HepG2 (cell line): ENCODE results near the gene PLOD3. TPM values are rescaled to one million over a fixed set of nuclear protein-coding genes. Genes with fewer than 3 reads are reported as not detected.

Experiments
- ATAC-seq: fragments of 200-7000 bp; cut with Tn5 transposase; 3 replicates; pipeline ENCODE4 v1.9.1; 2020; ENCODE audit warnings: mild to moderate bottlenecking, moderate library complexity
- BruUV-seq: library from RNA; stranded (reverse); fragments of 400-500 nt; replicated peaks from 2 replicates; lab custom pipeline; 2021; lab: Mats Ljungman, UMichigan
- CTCF ChIA-PET: fragments of 300-600 bp; formaldehyde crosslinking; extraction: SDS; loops from one replicate; lab custom pipeline; 2021; ENCODE audit warnings: low total read pairs, inconsistent platforms, low intra/inter-chr PET ratio; lab: Yijun Ruan, JAX
- POLR2A ChIA-PET: fragments of 350-600 bp; sonication (Branson Sonifier 250); formaldehyde crosslinking; loops from one replicate; lab custom pipeline; 2020; ENCODE audit warnings: antibody characterized with exemption, inconsistent platforms; lab: Yijun Ruan, JAX
- DNase-seq: peaks from one replicate; pipeline ENCODE4 v3.0.0-alpha.2; 2015; ENCODE audit warnings: low spot score
- FAIRE-seq: peaks from 3 replicates; lab custom pipeline; 2011; peaks lifted over from hg19 to GRCh38; lab: Jason Lieb, UNC
- H2AFZ ChIP-seq: one replicate; pipeline ENCODE4 v1.6.1; 2011; ENCODE audit warnings: low read length, inconsistent platforms
- H3K27ac ChIP-seq: fragments of 300-600 bp; 3 replicates; pipeline ENCODE4 v1.8.0; 2011; ENCODE audit warnings: mixed run types, mild to moderate bottlenecking, mixed read lengths, low read length, inconsistent platforms; ENCODE audit not compliant: insufficient read depth; ENCODE audit errors: extremely low read length
- H3K27me3 ChIP-seq, 2 experiments: fragments of 200-600 bp in 1 of 2; 2 replicates in 1 of 2; 3 replicates in 1 of 2; pipeline versions ENCODE4 v1.6.0 to v1.8.0; 2011; ENCODE audit warnings: low read length in 2 of 2, mild to moderate bottlenecking in 2 of 2, moderate library complexity in 2 of 2, inconsistent platforms in 1 of 2; ENCODE audit not compliant: insufficient read depth in 2 of 2, control insufficient read depth in 1 of 2
- H3K36me3 ChIP-seq, 2 experiments: fragments of 200-600 bp in 1 of 2; replicated peaks in 1 of 2; 2 replicates in 1 of 2; 3 replicates in 1 of 2; pipeline versions ENCODE4 v1.5.1 to v1.8.0; 2011; ENCODE audit warnings: low read length in 2 of 2, inconsistent platforms in 1 of 2; ENCODE audit not compliant: insufficient read depth in 2 of 2, control insufficient read depth in 1 of 2
- H3K4me1 ChIP-seq: 2 replicates; pipeline ENCODE4 v1.5.1; 2012; ENCODE audit warnings: low read length, inconsistent platforms; ENCODE audit not compliant: insufficient read depth
- H3K4me2 ChIP-seq: 2 replicates; pipeline ENCODE4 v1.6.0; 2011; ENCODE audit warnings: low read depth, low read length, inconsistent platforms
- H3K4me3 ChIP-seq, 3 experiments: fragments of 200-600 bp in 1 of 3; sonication (generic), shearing (Covaris generic) in 1 of 3; replicated peaks in 1 of 3; 2 replicates each; pipeline ENCODE4 v1.5.1; 2011 to 2016; ENCODE audit warnings: low read length in 3 of 3, inconsistent platforms in 2 of 3, low read depth in 2 of 3, mild to moderate bottlenecking in 2 of 3, control low read depth in 1 of 3, mixed read lengths in 1 of 3; ENCODE audit not compliant: insufficient read depth in 1 of 3
- H3K79me2 ChIP-seq: one replicate; pipeline ENCODE4 v1.6.1; 2011; ENCODE audit warnings: low read length, inconsistent platforms; ENCODE audit not compliant: insufficient read depth
- H3K9ac ChIP-seq: 2 replicates; pipeline ENCODE4 v1.6.0; 2011; ENCODE audit warnings: mild to moderate bottlenecking, low read depth, low read length, inconsistent platforms; ENCODE audit not compliant: insufficient read depth
- H3K9me3 ChIP-seq: 2 replicates; pipeline ENCODE4 v1.5.1; 2012; ENCODE audit warnings: mild to moderate bottlenecking, low read length
- H4K20me1 ChIP-seq: 2 replicates; pipeline ENCODE4 v1.6.0; 2011; ENCODE audit warnings: inconsistent platforms, mild to moderate bottlenecking, low read length, moderate library complexity; ENCODE audit not compliant: insufficient read depth
- FLYWCH1 ChIP-seq: sonication (generic); formaldehyde crosslinking; IDR thresholded peaks from 2 replicates; pipeline ENCODE4 v1.8.1; 2023; ENCODE audit warnings: mild to moderate bottlenecking, missing genetic modification reagents
- GZF1 ChIP-seq: sonication (generic); formaldehyde crosslinking; IDR thresholded peaks from 2 replicates; pipeline ENCODE4 v1.5.1; 2020; ENCODE audit warnings: mild to moderate bottlenecking, missing genetic modification reagents
- HNF1B ChIP-seq: sonication (generic); formaldehyde crosslinking; IDR thresholded peaks from 2 replicates; pipeline ENCODE4 v1.5.1; 2020; ENCODE audit warnings: mild to moderate bottlenecking, moderate library complexity, missing genetic modification reagents
- KIAA2018 ChIP-seq: sonication (generic); formaldehyde crosslinking; IDR thresholded peaks from 2 replicates; pipeline ENCODE4 v1.5.0; 2020; ENCODE audit warnings: mild to moderate bottlenecking, missing genetic modification reagents, borderline replicate concordance
- ONECUT2 ChIP-seq: sonication (generic); formaldehyde crosslinking; IDR thresholded peaks from 2 replicates; pipeline ENCODE4 v1.4.0; 2020; ENCODE audit warnings: missing genetic modification reagents
- POLR2G ChIP-seq: fragments of 200-400 bp; formaldehyde crosslinking; IDR thresholded peaks from 2 replicates; pipeline ENCODE4 v1.6.1; 2018; ENCODE audit warnings: mild to moderate bottlenecking, low read depth, low read length, moderate library complexity
- SIX1 ChIP-seq: sonication (generic); formaldehyde crosslinking; IDR thresholded peaks from 2 replicates; pipeline ENCODE4 v1.4.0; 2020; ENCODE audit warnings: missing genetic modification reagents, borderline replicate concordance
- ZNF343 ChIP-seq: sonication (generic); formaldehyde crosslinking; IDR thresholded peaks from 2 replicates; pipeline ENCODE4 v1.4.0; 2020; ENCODE audit warnings: mild to moderate bottlenecking, missing genetic modification reagents
- ZNF784 ChIP-seq: sonication (generic); formaldehyde crosslinking; IDR thresholded peaks from 2 replicates; pipeline ENCODE4 v1.5.1; 2020; ENCODE audit warnings: missing genetic modification reagents, mild to moderate bottlenecking, borderline replicate concordance
- WGBS: methylation state at CpG from one replicate; pipeline ENCODE4 v1.1.6; 2017; ENCODE audit warnings: low lambda C conversion rate; 5-methylcytosine and 5-hydroxymethylcytosine counted together
- in situ Hi-C: cut with HindIII; loops from 2 replicates; pipeline ENCODE4 v1.10.0; 2017; ENCODE audit warnings: low pct_unique_long_range_greater_than_20kb; ENCODE audit not compliant: extremely low pct_ligation_motif_present
- intact Hi-C: fragments of 100-400 bp; cut with micrococcal nuclease; formaldehyde crosslinking; loops from one replicate; pipeline ENCODE4 v1.10.0; 2022; ENCODE audit not compliant: unreplicated experiment
- polyA plus RNA-seq, 8 experiments: library from polyadenylated mRNA; depleted of rRNA in 3 of 8; stranded (reverse) in 7 of 8; unstranded in 1 of 8; fragments of >200 nt; fragmentation: Illumina TruSeq in 4 of 8; extraction: Trizol in 4 of 8; gene quantifications; 2 replicates each; pipeline versions ENCODE4 v1.2.1 to v1.2.3, GENCODE V29; 2011 to 2016; ENCODE audit warnings: low read depth in 4 of 8, missing spikeins in 1 of 8, mixed read lengths in 1 of 8; ENCODE audit not compliant: insufficient read depth in 1 of 8
- total RNA-seq, 5 experiments: library from RNA; depleted of rRNA; stranded (reverse); fragments of >200 nt; fragmentation: Illumina TruSeq; extraction: Trizol; gene quantifications; 2 replicates each; pipeline ENCODE4 v1.2.3, GENCODE V29; 2016; ENCODE audit warnings: low read depth in 1 of 5
- TF ChIP-seq, protein P1 (sequence below): IDR thresholded peaks from 2 replicates; pipeline ENCODE4 v1.6.1; 2016

Gene PLOD3
- total and polyA plus RNA-seq, 2 of the 13 experiments (the other 11 are each of a cell fraction or from before 2014, with no cell fraction given) = 65.8 to 67.4 TPM

- intact Hi-C loops (loop anchor here (1.0 kb wide), 1 partner anchor 26 kb away; no protein-coding TSS in a partner anchor), in situ Hi-C loops (no loop called here)
- peak overlapping the region; percentile 82 to 95 (median 83) for H3K4me3 ChIP-seq
- peaks cover 29% of the 10 kb centered on the region for H3K79me2 ChIP-seq
- ATAC-seq (peak; percentile 54), DNase-seq (no peak), FAIRE-seq (peak; percentile 28)
- H2AFZ ChIP-seq = no peak overlapping the region
- 1% methylated on average over 24 of the region's 26 CpGs for WGBS
- H3K27ac ChIP-seq = peak overlapping the region; percentile 84
- peak overlapping the region; percentile 91 for H3K4me2 ChIP-seq
- peaks cover 44% of the 10 kb centered on the region for H3K4me1 ChIP-seq
- POLR2A ChIA-PET = interaction anchor here (0.6 to 11.2 kb wide), 22 partner anchors 11 to 1039 kb away, joined by 3 to 202 read pairs (median 6); partner anchors contain the start of genes CLDN15, FIS1, IFT22 and MOGAT3
- no peaks in the 10 kb centered on the region for H3K9me3 ChIP-seq
- H3K36me3 ChIP-seq = peaks cover 4 to 16% of the 10 kb centered on the region in 2 experiments; a peak in 4 of 5 replicates
- H3K9ac ChIP-seq = peak overlapping the region; percentile 86
- H3K27me3 ChIP-seq = no peaks in the 10 kb centered on the region; a peak in 1 of 5 replicates
- BruUV-seq = TSS peak; percentile 81
- CTCF ChIA-PET = interaction anchor here (1.0 kb wide), 1 partner anchor 25 kb away, joined by 3 read pairs; no protein-coding TSS in a partner anchor
- H4K20me1 ChIP-seq = no peaks in the 10 kb centered on the region
- TF ChIP-seq, protein P1, sequence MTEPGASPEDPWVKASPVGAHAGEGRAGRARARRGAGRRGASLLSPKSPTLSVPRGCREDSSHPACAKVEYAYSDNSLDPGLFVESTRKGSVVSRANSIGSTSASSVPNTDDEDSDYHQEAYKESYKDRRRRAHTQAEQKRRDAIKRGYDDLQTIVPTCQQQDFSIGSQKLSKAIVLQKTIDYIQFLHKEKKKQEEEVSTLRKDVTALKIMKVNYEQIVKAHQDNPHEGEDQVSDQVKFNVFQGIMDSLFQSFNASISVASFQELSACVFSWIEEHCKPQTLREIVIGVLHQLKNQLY (CRISPR knock-in tag) = no peak; the same call in 1 of the 2 replicates
- no peak for TF ChIP-seq ZNF784 (CRISPR knock-in tag)
- TF ChIP-seq ZNF343 (CRISPR knock-in tag) = 0 out of 2 replicates have a peak, but pooled peaks have one; percentile 11
- TF ChIP-seq ONECUT2 (CRISPR knock-in tag) = no peak
- TF ChIP-seq SIX1 = no peak
- TF ChIP-seq GZF1 = peak; percentile 56
- no peak for TF ChIP-seq KIAA2018
- TF ChIP-seq POLR2G = no peak; the same call in 1 of the 2 replicates
- peak; percentile 88 for TF ChIP-seq HNF1B (CRISPR knock-in tag)
- 0 out of 2 replicates have a peak, but pooled peaks have one; percentile 76 for TF ChIP-seq FLYWCH1 (CRISPR knock-in tag)
Measured at GRCh38 chr7:101218236-101219125, 1.1 kb upstream of the PLOD3 start.
